Heart right ventricle (tissue), 16 donors: ENCODE measurements around the gene IL1RAPL2. TPM values are rescaled to one million over a fixed set of nuclear protein-coding genes. Genes with fewer than 3 reads are reported as not detected.

Experiments used
- ATAC-seq, 8 donors: fragments of 200-7000 bp; cut with Tn5 transposase; one replicate each; pipeline ENCODE4 v1.9.1; 2020; ENCODE audit warnings: mild to moderate bottlenecking in 8 of 8, moderate library complexity in 8 of 8, moderate number of reproducible peaks in 1 of 8
- DNase-seq, 2 donors: peaks; one replicate each; pipeline ENCODE4 v3.0.0-alpha.2; 2020
- H3K27ac ChIP-seq, 10 donors: fragments of 200-600 bp; sonication (generic) in 2 of 10; one replicate each; pipeline versions ENCODE4 v1.5.0 to v1.8.0; 2020 to 2022; ENCODE audit warnings: mild to moderate bottlenecking in 3 of 10
- H3K27me3 ChIP-seq, 7 donors: fragments of 200-600 bp; one replicate each; pipeline ENCODE4 v1.8.0; 2021 to 2022; ENCODE audit warnings: mild to moderate bottlenecking in 2 of 7
- H3K36me3 ChIP-seq, 9 donors: fragments of 200-600 bp; sonication (generic) in 1 of 9; one replicate each; pipeline versions ENCODE4 v1.5.0 to v1.8.0; 2020 to 2022; ENCODE audit warnings: mild to moderate bottlenecking in 2 of 9
- H3K4me1 ChIP-seq, 9 donors: fragments of 200-600 bp; sonication (generic) in 1 of 9; one replicate each; pipeline versions ENCODE4 v1.5.0 to v1.8.0; 2020 to 2022; ENCODE audit warnings: mild to moderate bottlenecking in 4 of 9
- H3K4me3 ChIP-seq, 10 donors: fragments of 200-600 bp; sonication (generic) in 2 of 10; one replicate each; pipeline versions ENCODE4 v1.5.0 to v1.8.0; 2020 to 2022; ENCODE audit warnings: mild to moderate bottlenecking in 7 of 10, moderate library complexity in 2 of 10
- H3K9me3 ChIP-seq, 11 donors: fragments of 200-600 bp in 10 of 11; sonication (generic) in 2 of 11; one replicate each; pipeline versions ENCODE4 v1.5.0 to v1.8.0; 2013 to 2022; ENCODE audit warnings: mild to moderate bottlenecking in 2 of 11, control low read depth in 1 of 11, moderate library complexity in 1 of 11
- WGBS, 2 donors: extraction: QIAGEN DNeasy Blood & Tissue Kit; methylation state at CpG; one replicate each; pipeline ENCODE4 v1.1.7; 2013; ENCODE audit warnings: inconsistent platforms in 1 of 2; 5-methylcytosine and 5-hydroxymethylcytosine counted together
- intact Hi-C, 10 donors: fragments of 100-400 bp; cut with DNase I; formaldehyde crosslinking; loops; one replicate each; pipeline versions ENCODE4 v1.11.1 to v1.14.2; 2022
- polyA plus RNA-seq, 2 donors: library from polyadenylated mRNA; stranded (reverse); fragments of 200-250 nt; gene quantifications; one replicate each; pipeline ENCODE4 v1.2.3, GENCODE V29; 2013
- total RNA-seq, 10 donors: library from RNA; stranded (reverse); fragmentation: NEBNext Ultra II Directional in 3 of 10; extraction: Animal tissue kit (Norgen Biotek cat#: 25700) in 3 of 10; gene quantifications; one replicate each; pipeline versions ENCODE4 v1.2.1 to v1.2.4, GENCODE V29; 2021 to 2023
- TF ChIP-seq, protein P1 (sequence below), 9 donors: fragments of 200-600 bp; sonication (generic) in 2 of 9; IDR thresholded peaks; one replicate each; pipeline versions ENCODE4 v1.5.0 to v1.8.0; 2021 to 2022; ENCODE audit warnings: antibody characterized with exemption in 9 of 9, mild to moderate bottlenecking in 5 of 9, moderate library complexity in 1 of 9
- donor health status: Arrhythmogenic right ventricular cardiomyopathy.
- donor health status: ischemic (EF 13 %, LVEDD 7.1; RV severe dilation, severe dysfunction).
- donor health status: healthy with polysubstance abuse.
- donor health status: DM: no; HTN: yes; CAD: no.
- donor health status: DM: no; HTN: no; CAD: no.
- donor health status: ischemic (EF 25% LVEDD 6.9; RV normal size, moderate dysfunction).
- donor health status: ischemic (EF 25% LVEDD 5.7; RV mildly dilated, moderate dysfunction).
- donor health status: healthy.
- donor health status: DM: yes; HTN: yes; CAD: no.
- donor health status: Ischemic cardiomyopathy.
- donor health status: ischemic (EF 35%, LVEDD 5.7; RV mildly dilated, moderate dysfunction).
- donor health status: nonischemic (EF 11% LVEDD 7.7; RV severe dilation, severe dysfunction).
- donor health status: DM: yes; HTN: yes; CAD: no.
- donor health status: PGD.
- donor health status: ischemic (EF 29% LVEDD 5.4; RV normal size, mild dysfunction).
- donor health status: nonischemic (EF 23%, LVEDD 6.1; RV moderate dilation, normal function).

IL1RAPL2 gene
- total and polyA plus RNA-seq, 12 donors = 0.01 TPM; not detected in 11

DNA sequence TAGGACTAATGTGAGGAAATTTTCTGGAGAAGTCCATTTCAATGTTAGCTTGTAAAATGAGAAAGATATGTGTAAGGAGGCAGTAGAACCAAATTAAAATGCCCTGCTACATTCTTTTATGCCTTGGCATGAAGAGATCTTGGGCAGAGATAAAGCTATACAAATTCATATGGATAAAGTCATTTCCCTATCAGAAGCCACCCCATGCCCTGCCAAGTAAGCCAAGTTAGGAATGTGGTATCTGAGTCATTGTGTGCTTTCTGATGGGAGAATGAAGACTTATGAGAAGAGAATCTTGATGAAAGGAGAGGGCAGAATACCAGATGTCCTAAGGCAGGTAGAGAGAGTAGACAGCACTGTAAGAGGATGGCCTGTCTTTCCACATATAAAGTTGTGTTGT is 570.8 kb downstream of the IL1RAPL2 start:
- peaks cover 0 to 46% (median 0%) of the 10 kb centered on the region in 7 donors for H3K27me3 ChIP-seq
- TF ChIP-seq, protein P1, sequence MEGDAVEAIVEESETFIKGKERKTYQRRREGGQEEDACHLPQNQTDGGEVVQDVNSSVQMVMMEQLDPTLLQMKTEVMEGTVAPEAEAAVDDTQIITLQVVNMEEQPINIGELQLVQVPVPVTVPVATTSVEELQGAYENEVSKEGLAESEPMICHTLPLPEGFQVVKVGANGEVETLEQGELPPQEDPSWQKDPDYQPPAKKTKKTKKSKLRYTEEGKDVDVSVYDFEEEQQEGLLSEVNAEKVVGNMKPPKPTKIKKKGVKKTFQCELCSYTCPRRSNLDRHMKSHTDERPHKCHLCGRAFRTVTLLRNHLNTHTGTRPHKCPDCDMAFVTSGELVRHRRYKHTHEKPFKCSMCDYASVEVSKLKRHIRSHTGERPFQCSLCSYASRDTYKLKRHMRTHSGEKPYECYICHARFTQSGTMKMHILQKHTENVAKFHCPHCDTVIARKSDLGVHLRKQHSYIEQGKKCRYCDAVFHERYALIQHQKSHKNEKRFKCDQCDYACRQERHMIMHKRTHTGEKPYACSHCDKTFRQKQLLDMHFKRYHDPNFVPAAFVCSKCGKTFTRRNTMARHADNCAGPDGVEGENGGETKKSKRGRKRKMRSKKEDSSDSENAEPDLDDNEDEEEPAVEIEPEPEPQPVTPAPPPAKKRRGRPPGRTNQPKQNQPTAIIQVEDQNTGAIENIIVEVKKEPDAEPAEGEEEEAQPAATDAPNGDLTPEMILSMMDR (IDR thresholded peaks at IDR 0.05) = no peak
- H3K9me3 ChIP-seq = no peaks in the 10 kb centered on the region
- no peaks in the 10 kb centered on the region for H3K36me3 ChIP-seq
- H3K4me3 ChIP-seq = no peak overlapping the region
- H3K27ac ChIP-seq = no peak overlapping the region
- no peak for DNase-seq
- ATAC-seq = no peak
- intact Hi-C loops = loop anchor here in 1 of 10 donors (5.0 kb wide), 1 partner anchor 634 kb away; no protein-coding TSS in a partner anchor
- H3K4me1 ChIP-seq = no peaks in the 10 kb centered on the region

DNA sequence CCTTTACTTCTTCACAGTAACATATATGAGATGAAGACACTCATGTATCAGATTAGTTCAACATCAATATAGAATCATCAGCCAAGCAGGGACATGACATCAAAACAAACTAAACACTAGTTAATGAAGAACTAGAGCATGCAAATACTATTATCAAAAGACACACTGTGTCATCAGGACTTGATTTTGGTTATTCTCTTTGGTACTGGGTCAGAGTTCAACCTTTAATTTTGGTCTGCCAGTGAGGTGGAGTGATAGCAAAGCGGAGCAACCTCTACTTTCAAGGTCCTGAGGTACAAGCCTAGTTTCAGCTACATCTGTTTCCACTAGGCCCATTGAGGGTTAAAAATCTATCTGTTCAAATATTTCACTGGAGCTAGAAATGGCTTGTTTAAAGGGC is 584.0 kb downstream of the IL1RAPL2 start:
- no peak for DNase-seq
- H3K27ac ChIP-seq = no peak overlapping the region
- intact Hi-C loops = no loop called here
- no peak overlapping the region for H3K4me3 ChIP-seq
- WGBS, 2 donors = 90 to 97% methylated on average over 1 of the region's 1 CpG
- H3K27me3 ChIP-seq = peaks cover 0 to 5% (median 0%) of the 10 kb centered on the region in 7 donors
- no peaks in the 10 kb centered on the region for H3K4me1 ChIP-seq
- TF ChIP-seq, protein P1 (IDR thresholded peaks at IDR 0.05) = no peak
- no peaks in the 10 kb centered on the region for H3K36me3 ChIP-seq
- no peaks in the 10 kb centered on the region for H3K9me3 ChIP-seq
- no peak for ATAC-seq

DNA sequence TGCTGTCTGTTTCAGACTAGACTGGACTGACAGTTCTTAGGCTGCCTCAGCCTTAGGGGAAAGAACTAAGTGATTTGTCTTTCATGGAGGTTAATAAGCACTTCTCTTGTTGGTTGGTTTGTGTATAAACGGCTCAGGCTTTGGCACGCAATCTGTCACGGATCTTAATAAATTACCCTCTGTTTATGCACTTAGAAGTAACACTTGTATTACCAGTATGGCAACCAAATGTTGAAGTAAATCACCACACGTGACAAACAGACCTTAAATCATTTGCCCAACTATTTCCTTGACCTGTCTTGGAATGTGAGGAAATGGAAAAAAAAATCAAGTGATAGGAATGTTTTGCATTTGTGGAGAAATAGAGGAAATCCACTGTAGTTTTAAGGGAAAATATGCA is 584.6 kb downstream of the IL1RAPL2 start:
- Histone ChIP-seq H3K27ac (no peak overlapping the region), H3K27me3 (peaks cover 0 to 5% (median 0%) of the 10 kb centered on the region in 7 donors), H3K4me1 (no peaks in the 10 kb centered on the region), H3K9me3 (no peaks in the 10 kb centered on the region), H3K36me3 (no peaks in the 10 kb centered on the region), H3K4me3 (no peak overlapping the region)
- intact Hi-C loops = no loop called here
- TF ChIP-seq, protein P1 (IDR thresholded peaks at IDR 0.05) = no peak
- WGBS, 2 donors = 46 to 73% methylated on average over 4 of the region's 4 CpGs
- DNase-seq (no peak), ATAC-seq (no peak)

DNA sequence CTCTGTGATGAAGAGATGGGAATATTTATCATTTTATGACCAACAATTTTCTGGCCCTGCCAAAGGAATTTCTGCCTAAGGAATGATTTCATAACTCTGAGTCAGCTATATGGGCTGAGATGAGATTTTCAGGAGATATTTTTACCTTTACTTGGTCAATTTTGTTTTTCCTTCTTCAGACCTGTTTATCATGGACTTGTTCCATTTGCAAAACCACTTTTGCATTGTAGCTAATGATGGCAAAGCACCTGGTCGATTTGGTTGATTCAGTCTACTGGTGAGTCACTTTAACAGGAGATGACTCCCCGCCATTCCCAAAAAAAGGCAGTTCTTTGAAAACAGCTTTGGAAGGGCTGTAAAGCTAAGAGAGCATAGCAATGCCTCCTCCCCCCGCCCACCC is 601.2 kb downstream of the IL1RAPL2 start:
- Histone ChIP-seq H3K4me3 (no peak overlapping the region), H3K9me3 (no peaks in the 10 kb centered on the region), H3K36me3 (no peaks in the 10 kb centered on the region), H3K4me1 (no peaks in the 10 kb centered on the region), H3K27me3 (peaks cover 0 to 23% (median 0%) of the 10 kb centered on the region in 7 donors), H3K27ac (no peak overlapping the region)
- no peak for DNase-seq
- TF ChIP-seq, protein P1 (IDR thresholded peaks at IDR 0.05) = no peak
- WGBS, 2 donors = 73 to 95% methylated on average over 3 of the region's 3 CpGs
- no peak for ATAC-seq
- intact Hi-C loops = no loop called here
